Neural cell (in vitro differentiated cells): Measurements from ENCODE around the gene PIP5K1A. TPM values are rescaled to one million over a fixed set of nuclear protein-coding genes. Genes with fewer than 3 reads are reported as not detected.

Experiments used
- H2AFZ ChIP-seq: fragments of 200-600, 300-800 bp; sonication (generic), shearing (Covaris generic); 2 replicates; pipeline ENCODE4 v1.6.0; 2014; ENCODE audit warnings: low read depth, mild to moderate bottlenecking, antibody characterized with exemption, low read length, moderate library complexity
- H3F3A ChIP-seq: fragments of 200-600 bp; shearing (Covaris generic); 2 replicates; pipeline ENCODE4 v1.6.1; 2016; ENCODE audit warnings: mild to moderate bottlenecking, moderate library complexity, mixed read lengths, antibody characterized with exemption, low read length; ENCODE audit not compliant: insufficient read depth, poor library complexity, severe bottlenecking
- H3K27ac ChIP-seq: fragments of 200-600, 300-800 bp; sonication (generic), shearing (Covaris generic); 2 replicates; pipeline ENCODE4 v1.5.1; 2014; ENCODE audit warnings: mild to moderate bottlenecking, low read length, moderate library complexity
- H3K27me3 ChIP-seq: fragments of 300-800, 200-600 bp; sonication (generic), shearing (Covaris generic); 2 replicates; pipeline ENCODE4 v1.6.0; 2014; ENCODE audit warnings: mild to moderate bottlenecking, low read depth, low read length, moderate library complexity; ENCODE audit not compliant: insufficient read depth
- H3K36me3 ChIP-seq: fragments of 300-800, 200-600 bp; sonication (generic), shearing (Covaris generic); 2 replicates; pipeline ENCODE4 v1.5.1; 2014; ENCODE audit warnings: mild to moderate bottlenecking, antibody characterized with exemption, low read length, moderate library complexity; ENCODE audit not compliant: insufficient read depth
- H3K4me2 ChIP-seq: fragments of 300-800, 200-600 bp; sonication (generic), shearing (Covaris generic); 2 replicates; pipeline ENCODE4 v1.6.0; 2014; ENCODE audit warnings: mild to moderate bottlenecking, low read length
- H3K4me3 ChIP-seq: fragments of 300-800, 200-600 bp; sonication (generic), shearing (Covaris generic); 2 replicates; pipeline ENCODE4 v1.5.1; 2014; ENCODE audit warnings: mild to moderate bottlenecking, low read length, moderate library complexity
- H3K79me2 ChIP-seq: fragments of 200-600 bp; shearing (Covaris generic); replicated peaks from 2 replicates; pipeline ENCODE4 v1.6.0; 2014; ENCODE audit warnings: mild to moderate bottlenecking, low read length, moderate library complexity; ENCODE audit not compliant: insufficient read depth
- H3K9ac ChIP-seq: fragments of 300-800, 200-600 bp; sonication (generic), shearing (Covaris generic); 2 replicates; pipeline ENCODE4 v1.6.1; 2016; ENCODE audit warnings: mild to moderate bottlenecking, low read length, mixed read lengths
- H3K9me2 ChIP-seq: fragments of 200-600 bp; shearing (Covaris generic); 2 replicates; pipeline ENCODE4 v1.6.1; 2016; ENCODE audit warnings: mild to moderate bottlenecking, low read length, mixed read lengths; ENCODE audit not compliant: insufficient read depth
- H3K9me3 ChIP-seq: fragments of 200-600, 300-800 bp; sonication (generic), shearing (Covaris generic); 2 replicates; pipeline ENCODE4 v1.6.1; 2016; ENCODE audit warnings: mild to moderate bottlenecking, mixed run types, low read length, moderate library complexity, mixed read lengths
- H4K20me1 ChIP-seq: fragments of 200-600 bp; shearing (Covaris generic); 2 replicates; pipeline ENCODE4 v1.6.1; 2016; ENCODE audit warnings: mild to moderate bottlenecking, mixed run types; ENCODE audit not compliant: insufficient read depth
- EP300 ChIP-seq: fragments of 450-650 bp; conservative IDR thresholded peaks from 2 replicates; pipeline ENCODE4 v1.6.1; 2014; ENCODE audit warnings: antibody characterized with exemption, mild to moderate bottlenecking, moderate library complexity; ENCODE audit not compliant: poor library complexity, severe bottlenecking
- EZH2 ChIP-seq: fragments of 200-600, 300-800 bp; shearing (Covaris generic), sonication (generic); IDR thresholded peaks from 2 replicates; pipeline ENCODE4 v1.6.1; 2014; ENCODE audit warnings: antibody characterized with exemption, low read length, borderline replicate concordance, mild to moderate bottlenecking; ENCODE audit not compliant: insufficient read depth, poor library complexity, severe bottlenecking
- MXI1 ChIP-seq: fragments of 450-650 bp; conservative IDR thresholded peaks from 2 replicates; pipeline ENCODE4 v1.6.1; 2014; ENCODE audit warnings: antibody characterized with exemption, mild to moderate bottlenecking; ENCODE audit not compliant: poor library complexity, severe bottlenecking
- POLR2AphosphoS5 ChIP-seq: IDR thresholded peaks from 2 replicates; pipeline ENCODE4 v1.6.1; 2012
- RAD21 ChIP-seq: fragments of 450-650 bp; conservative IDR thresholded peaks from 2 replicates; pipeline ENCODE4 v1.6.1; 2014; ENCODE audit warnings: antibody characterized with exemption, mild to moderate bottlenecking, moderate library complexity
- SMC3 ChIP-seq: fragments of 450-650 bp; conservative IDR thresholded peaks from 2 replicates; pipeline ENCODE4 v1.6.1; 2014; ENCODE audit warnings: antibody characterized with exemption, mild to moderate bottlenecking, moderate library complexity; ENCODE audit not compliant: poor library complexity
- TAF1 ChIP-seq: IDR thresholded peaks from 2 replicates; pipeline ENCODE4 v1.6.1; 2012; ENCODE audit warnings: low read depth
- polyA plus RNA-seq: library from polyadenylated mRNA; depleted of rRNA; stranded (reverse); fragments of >200 nt; gene quantifications from 2 replicates; pipeline ENCODE4 v1.2.3, GENCODE V29; 2014
- TF ChIP-seq, protein P1 (sequence below): IDR thresholded peaks from 2 replicates; pipeline ENCODE4 v1.6.1; 2012; ENCODE audit warnings: borderline replicate concordance
- TF ChIP-seq, protein P2 (sequence below): fragments of 450-650 bp; IDR thresholded peaks from 2 replicates; pipeline ENCODE4 v1.5.1; 2014; ENCODE audit warnings: antibody characterized with exemption, mild to moderate bottlenecking, moderate library complexity; ENCODE audit not compliant: poor library complexity, severe bottlenecking

PIP5K1A gene
- polyA plus RNA-seq, 1 donor from 2014 or later = 66.4 TPM

DNA sequence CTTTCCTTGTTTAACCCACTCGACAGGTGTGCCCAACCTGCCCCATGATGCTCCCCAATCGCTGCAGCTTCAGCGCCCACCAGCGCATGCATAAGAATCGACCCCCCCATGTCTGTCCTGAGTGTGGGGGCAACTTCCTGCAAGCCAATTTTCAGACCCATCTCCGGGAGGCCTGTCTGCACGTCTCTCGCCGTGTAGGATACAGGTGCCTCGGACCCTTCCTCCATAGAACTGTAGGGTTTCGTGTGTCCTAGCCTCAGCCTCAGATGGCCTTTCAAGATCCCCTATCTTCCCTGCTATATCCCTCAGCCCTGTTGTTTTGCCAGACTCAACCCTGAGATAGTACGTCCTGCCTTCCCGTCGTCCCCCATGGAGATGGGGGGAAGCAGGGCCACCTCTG is 90.2 kb downstream of the PIP5K1A start:
- peaks cover under 1% of the 10 kb centered on the region for H3K79me2 ChIP-seq
- no peak overlapping the region for H3K27ac ChIP-seq
- peaks cover 11% of the 10 kb centered on the region for H3K36me3 ChIP-seq
- no peaks in the 10 kb centered on the region for H4K20me1 ChIP-seq
- H3F3A ChIP-seq = no peaks in the 10 kb centered on the region
- H3K9me3 ChIP-seq = no peaks in the 10 kb centered on the region
- TF ChIP-seq RAD21 (no peak), TAF1 (no peak), EZH2 (no peak), POLR2AphosphoS5 (no peak)
- TF ChIP-seq, protein P1, sequence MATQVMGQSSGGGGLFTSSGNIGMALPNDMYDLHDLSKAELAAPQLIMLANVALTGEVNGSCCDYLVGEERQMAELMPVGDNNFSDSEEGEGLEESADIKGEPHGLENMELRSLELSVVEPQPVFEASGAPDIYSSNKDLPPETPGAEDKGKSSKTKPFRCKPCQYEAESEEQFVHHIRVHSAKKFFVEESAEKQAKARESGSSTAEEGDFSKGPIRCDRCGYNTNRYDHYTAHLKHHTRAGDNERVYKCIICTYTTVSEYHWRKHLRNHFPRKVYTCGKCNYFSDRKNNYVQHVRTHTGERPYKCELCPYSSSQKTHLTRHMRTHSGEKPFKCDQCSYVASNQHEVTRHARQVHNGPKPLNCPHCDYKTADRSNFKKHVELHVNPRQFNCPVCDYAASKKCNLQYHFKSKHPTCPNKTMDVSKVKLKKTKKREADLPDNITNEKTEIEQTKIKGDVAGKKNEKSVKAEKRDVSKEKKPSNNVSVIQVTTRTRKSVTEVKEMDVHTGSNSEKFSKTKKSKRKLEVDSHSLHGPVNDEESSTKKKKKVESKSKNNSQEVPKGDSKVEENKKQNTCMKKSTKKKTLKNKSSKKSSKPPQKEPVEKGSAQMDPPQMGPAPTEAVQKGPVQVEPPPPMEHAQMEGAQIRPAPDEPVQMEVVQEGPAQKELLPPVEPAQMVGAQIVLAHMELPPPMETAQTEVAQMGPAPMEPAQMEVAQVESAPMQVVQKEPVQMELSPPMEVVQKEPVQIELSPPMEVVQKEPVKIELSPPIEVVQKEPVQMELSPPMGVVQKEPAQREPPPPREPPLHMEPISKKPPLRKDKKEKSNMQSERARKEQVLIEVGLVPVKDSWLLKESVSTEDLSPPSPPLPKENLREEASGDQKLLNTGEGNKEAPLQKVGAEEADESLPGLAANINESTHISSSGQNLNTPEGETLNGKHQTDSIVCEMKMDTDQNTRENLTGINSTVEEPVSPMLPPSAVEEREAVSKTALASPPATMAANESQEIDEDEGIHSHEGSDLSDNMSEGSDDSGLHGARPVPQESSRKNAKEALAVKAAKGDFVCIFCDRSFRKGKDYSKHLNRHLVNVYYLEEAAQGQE = no peak
- no peaks in the 10 kb centered on the region for H3K9me2 ChIP-seq
- H3K4me2 ChIP-seq = no peak overlapping the region
- no peak overlapping the region for H3K9ac ChIP-seq
- H3K27me3 ChIP-seq = no peaks in the 10 kb centered on the region
- no peak overlapping the region for H2AFZ ChIP-seq
- no peak overlapping the region for H3K4me3 ChIP-seq

DNA sequence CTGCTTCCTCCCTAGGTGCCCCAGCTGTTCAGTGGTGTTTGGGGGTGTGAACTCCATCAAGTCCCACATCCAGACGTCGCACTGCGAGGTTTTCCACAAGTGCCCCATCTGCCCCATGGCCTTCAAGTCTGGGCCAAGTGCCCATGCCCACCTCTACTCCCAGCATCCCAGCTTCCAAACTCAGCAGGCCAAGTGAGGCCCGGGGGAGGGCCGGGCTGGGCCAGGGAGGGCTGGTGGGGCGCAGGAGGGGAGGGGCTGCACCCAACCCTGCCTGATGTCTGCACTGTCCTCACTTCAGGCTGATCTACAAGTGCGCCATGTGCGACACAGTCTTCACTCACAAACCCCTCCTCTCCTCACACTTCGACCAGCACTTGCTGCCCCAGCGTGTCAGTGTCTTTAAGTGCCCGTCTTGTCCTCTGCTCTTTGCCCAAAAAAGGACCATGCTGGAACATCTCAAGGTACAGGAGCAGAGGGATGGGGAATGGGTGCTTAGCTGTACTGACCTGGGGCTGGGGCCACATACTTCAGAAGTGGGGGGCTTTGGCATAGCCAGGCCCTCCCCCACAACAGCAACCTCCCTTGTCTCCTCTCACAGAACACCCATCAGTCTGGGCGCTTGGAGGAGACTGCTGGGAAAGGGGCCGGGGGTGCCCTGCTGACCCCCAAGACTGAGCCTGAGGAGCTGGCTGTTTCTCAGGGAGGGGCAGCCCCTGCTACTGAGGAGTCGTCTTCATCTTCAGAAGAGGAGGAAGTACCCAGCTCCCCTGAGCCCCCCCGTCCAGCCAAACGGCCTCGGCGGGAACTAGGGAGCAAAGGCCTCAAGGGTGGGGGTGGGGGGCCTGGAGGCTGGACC is 91.0 kb downstream of the PIP5K1A start:
- Histone ChIP-seq H3K36me3 (peaks cover 11% of the 10 kb centered on the region), H3K9me3 (no peaks in the 10 kb centered on the region), H3K4me2 (no peak overlapping the region), H3K9me2 (no peaks in the 10 kb centered on the region), H3K9ac (no peak overlapping the region), H3K27me3 (no peaks in the 10 kb centered on the region), H2AFZ (no peak overlapping the region), H3F3A (no peaks in the 10 kb centered on the region), H3K27ac (no peak overlapping the region), H3K4me3 (no peak overlapping the region), H4K20me1 (no peaks in the 10 kb centered on the region), H3K79me2 (no peaks in the 10 kb centered on the region)
- TF ChIP-seq EZH2 (no peak), TAF1 (no peak), RAD21 (no peak), MXI1 (no peak), EP300 (no peak), POLR2AphosphoS5 (no peak), SMC3 (no peak)
- TF ChIP-seq, protein P1 = no peak
- TF ChIP-seq, protein P2, sequence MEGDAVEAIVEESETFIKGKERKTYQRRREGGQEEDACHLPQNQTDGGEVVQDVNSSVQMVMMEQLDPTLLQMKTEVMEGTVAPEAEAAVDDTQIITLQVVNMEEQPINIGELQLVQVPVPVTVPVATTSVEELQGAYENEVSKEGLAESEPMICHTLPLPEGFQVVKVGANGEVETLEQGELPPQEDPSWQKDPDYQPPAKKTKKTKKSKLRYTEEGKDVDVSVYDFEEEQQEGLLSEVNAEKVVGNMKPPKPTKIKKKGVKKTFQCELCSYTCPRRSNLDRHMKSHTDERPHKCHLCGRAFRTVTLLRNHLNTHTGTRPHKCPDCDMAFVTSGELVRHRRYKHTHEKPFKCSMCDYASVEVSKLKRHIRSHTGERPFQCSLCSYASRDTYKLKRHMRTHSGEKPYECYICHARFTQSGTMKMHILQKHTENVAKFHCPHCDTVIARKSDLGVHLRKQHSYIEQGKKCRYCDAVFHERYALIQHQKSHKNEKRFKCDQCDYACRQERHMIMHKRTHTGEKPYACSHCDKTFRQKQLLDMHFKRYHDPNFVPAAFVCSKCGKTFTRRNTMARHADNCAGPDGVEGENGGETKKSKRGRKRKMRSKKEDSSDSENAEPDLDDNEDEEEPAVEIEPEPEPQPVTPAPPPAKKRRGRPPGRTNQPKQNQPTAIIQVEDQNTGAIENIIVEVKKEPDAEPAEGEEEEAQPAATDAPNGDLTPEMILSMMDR = no peak
